ENCODE data around the gene XAGE3. TPM values are rescaled to one million over a fixed set of nuclear protein-coding genes. Genes with fewer than 3 reads are reported as not detected.

XAGE3 gene
- total and polyA plus RNA-seq, 2 donors (not counting 1 experiment from before 2014, with no cell fraction given) = not detected

- ChIA-PET CTCF (no interaction called here), POLR2A (no interaction called here)
- TF ChIP-seq CTCF (IDR thresholded peaks at IDR 0.05) = no peak
- H3K27ac ChIP-seq (ENCODE audit: low read length in 2 of 2) = no peak overlapping the region
- no peaks in the 10 kb centered on the region for H3K36me3 ChIP-seq (replicated peaks in 1 of 2; ENCODE audit: control extremely low read depth in 1 of 2, control insufficient read depth in 1 of 2, extremely low read depth in 1 of 2, insufficient read depth in 2 of 2, low read length in 1 of 2)
- no peak overlapping the region for H3K4me2 ChIP-seq (replicated peaks; ENCODE audit: low read depth, low read length, poor library complexity, severe bottlenecking)
- no peak overlapping the region for H3K27ac Mint-ChIP-seq
- no peaks in the 10 kb centered on the region for H3K27me3 Mint-ChIP-seq
- no CpG with 5 or more reads among the region's 2 CpGs for WGBS (ENCODE audit: insufficient coverage)
- no peak overlapping the region for H2AFZ ChIP-seq (ENCODE audit: insufficient read depth, low read depth, low read length, poor library complexity, severe bottlenecking)
- DNase-seq (no peak), ATAC-seq (ENCODE audit: low read depth) (no peak)
- no peak overlapping the region for H3K4me3 ChIP-seq (ENCODE audit: control extremely low read depth in 1 of 5, extremely low read depth in 1 of 5, insufficient read depth in 1 of 5, low read depth in 2 of 5, low read length in 4 of 5)
- no peaks in the 10 kb centered on the region for H3K4me1 Mint-ChIP-seq
- intact Hi-C loops (cut with micrococcal nuclease) = no loop called here
- H3K27me3 ChIP-seq (replicated peaks in 1 of 4; ENCODE audit: control extremely low read depth in 1 of 4, control insufficient read depth in 3 of 4, insufficient read depth in 4 of 4, low read length in 3 of 4) = no peaks in the 10 kb centered on the region
- no peak overlapping the region for H3K9ac ChIP-seq (ENCODE audit: low read length)
- H3K4me1 ChIP-seq (ENCODE audit: control insufficient read depth in 2 of 2, insufficient read depth in 2 of 2, low read length in 2 of 2) = no peaks in the 10 kb centered on the region
- H4K20me1 ChIP-seq (ENCODE audit: control insufficient read depth, insufficient read depth, low read length, poor library complexity, severe bottlenecking) = no peaks in the 10 kb centered on the region
- no peaks in the 10 kb centered on the region for H3K9me3 ChIP-seq (ENCODE audit: control extremely low read depth in 1 of 3, control insufficient read depth in 2 of 3, insufficient read depth in 1 of 3, low read length in 2 of 3)
- H3K4me3 Mint-ChIP-seq = no peak overlapping the region
- H3K9me3 Mint-ChIP-seq (ENCODE audit: insufficient read depth) = no peaks in the 10 kb centered on the region
- no peaks in the 10 kb centered on the region for H3K79me2 ChIP-seq (ENCODE audit: control insufficient read depth, insufficient read depth, low read length)
Measured at GRCh38 chrX:52839137-52839536, 28.7 kb downstream of the XAGE3 start.

GRCh38 chrX:52830551-52830950 is 37.3 kb downstream of the XAGE3 start:
- no peaks in the 10 kb centered on the region for H3K27me3 ChIP-seq (replicated peaks in 1 of 4; ENCODE audit: control extremely low read depth in 1 of 4, control insufficient read depth in 3 of 4, insufficient read depth in 4 of 4, low read length in 3 of 4)
- H3K9ac ChIP-seq (ENCODE audit: low read length) = no peak overlapping the region
- Mint-ChIP-seq H3K27ac (no peak overlapping the region), H3K27me3 (no peaks in the 10 kb centered on the region), H3K4me1 (no peaks in the 10 kb centered on the region), H3K9me3 (ENCODE audit: insufficient read depth) (no peaks in the 10 kb centered on the region), H3K4me3 (no peak overlapping the region)
- H3K79me2 ChIP-seq (ENCODE audit: control insufficient read depth, insufficient read depth, low read length) = no peaks in the 10 kb centered on the region
- ChIA-PET CTCF (no interaction called here), POLR2A (no interaction called here)
- 91% methylated on average over 1 of the region's 3 CpGs for WGBS (ENCODE audit: insufficient coverage)
- H3K27ac ChIP-seq (ENCODE audit: low read length in 2 of 2) = no peak overlapping the region
- TF ChIP-seq CTCF (IDR thresholded peaks at IDR 0.05) = no peak
- TF ChIP-seq EZH2 (IDR thresholded peaks at IDR 0.05; ENCODE audit: borderline replicate concordance, insufficient read depth, low read depth, low read length, poor library complexity, severe bottlenecking) = no peak
- no peaks in the 10 kb centered on the region for H3K9me3 ChIP-seq (ENCODE audit: control extremely low read depth in 1 of 3, control insufficient read depth in 2 of 3, insufficient read depth in 1 of 3, low read length in 2 of 3)
- H3K4me2 ChIP-seq (replicated peaks; ENCODE audit: low read depth, low read length, poor library complexity, severe bottlenecking) = no peak overlapping the region
- H2AFZ ChIP-seq (ENCODE audit: insufficient read depth, low read depth, low read length, poor library complexity, severe bottlenecking) = no peak overlapping the region
- intact Hi-C loops (cut with micrococcal nuclease) = no loop called here
- H4K20me1 ChIP-seq (ENCODE audit: control insufficient read depth, insufficient read depth, low read length, poor library complexity, severe bottlenecking) = no peaks in the 10 kb centered on the region
- ATAC-seq (ENCODE audit: low read depth) = no peak
- H3K4me1 ChIP-seq (ENCODE audit: control insufficient read depth in 2 of 2, insufficient read depth in 2 of 2, low read length in 2 of 2) = no peaks in the 10 kb centered on the region
- no peak overlapping the region for H3K4me3 ChIP-seq (ENCODE audit: control extremely low read depth in 1 of 5, extremely low read depth in 1 of 5, insufficient read depth in 1 of 5, low read depth in 2 of 5, low read length in 4 of 5)
- no peaks in the 10 kb centered on the region for H3K36me3 ChIP-seq (replicated peaks in 1 of 2; ENCODE audit: control extremely low read depth in 1 of 2, control insufficient read depth in 1 of 2, extremely low read depth in 1 of 2, insufficient read depth in 2 of 2, low read length in 1 of 2)
- no peak for DNase-seq
